Hematopoietic multipotent progenitor cell treated with erythropoietin and hydrocortisone succinate and interleukin-3 and kit ligand, for 4 days (in vitro differentiated cells): ENCODE data around the gene ALDH3A2.
"Not testable (repeated sequence)": the region's sequence is repeated elsewhere in the genome, so short reads cannot be mapped to it uniquely, and the experiment has no call there.

Source experiments
- DNase-seq: peaks from one replicate; pipeline ENCODE4 v3.0.0-alpha.2; 2015

The ALDH3A2 gene

GRCh38 chr17:19651451-19652238, 3.1 kb downstream of the ALDH3A2 start:
- no peak for DNase-seq

- DNase-seq, result no peak
Measured at GRCh38 chr17:19652595-19652994, 4.0 kb downstream of the ALDH3A2 start.

- no peak for DNase-seq
Measured at GRCh38 chr17:19654342-19654886, 5.9 kb downstream of the ALDH3A2 start.

GRCh38 chr17:19654896-19655295, 6.3 kb downstream of the ALDH3A2 start:
- no peak for DNase-seq

- DNase-seq, result no peak
Measured at GRCh38 chr17:19656336-19656735, 7.8 kb downstream of the ALDH3A2 start.

GRCh38 chr17:19656851-19657581, 8.5 kb downstream of the ALDH3A2 start:
- DNase-seq, result no peak

- DNase-seq, result no peak
Measured at GRCh38 chr17:19659366-19660177, 11.0 kb downstream of the ALDH3A2 start.

GRCh38 chr17:19660219-19660870, 11.8 kb downstream of the ALDH3A2 start:
- no peak for DNase-seq

- no peak for DNase-seq
Measured at GRCh38 chr17:19661121-19661520, 12.6 kb downstream of the ALDH3A2 start.

GRCh38 chr17:19663097-19663496, 14.5 kb downstream of the ALDH3A2 start:
- DNase-seq, result no peak

GRCh38 chr17:19664136-19664820, 15.7 kb downstream of the ALDH3A2 start:
- no peak for DNase-seq

GRCh38 chr17:19664821-19665181, 16.2 kb downstream of the ALDH3A2 start:
- no peak for DNase-seq

- DNase-seq, result not testable (repeated sequence)
Measured at GRCh38 chr17:19669680-19670079, 21.1 kb downstream of the ALDH3A2 start.

- DNase-seq, result no peak
Measured at GRCh38 chr17:19670908-19671307, 22.4 kb downstream of the ALDH3A2 start.

- DNase-seq, result no peak
Measured at GRCh38 chr17:19671433-19671832, 22.9 kb downstream of the ALDH3A2 start.

- peak; percentile 37 for DNase-seq
Measured at GRCh38 chr17:19672009-19672750, 23.6 kb downstream of the ALDH3A2 start.

GRCh38 chr17:19673623-19674022, 25.1 kb downstream of the ALDH3A2 start:
- DNase-seq, result no peak

- no peak for DNase-seq
Measured at GRCh38 chr17:19676896-19677295, 28.3 kb downstream of the ALDH3A2 start.

GRCh38 chr17:19677736-19678379, 29.3 kb downstream of the ALDH3A2 start:
- DNase-seq, result no peak

- DNase-seq, result peak; percentile 15
Measured at GRCh38 chr17:19678581-19679453, 30.3 kb downstream of the ALDH3A2 start.
